Osteoblast (primary cell): ENCODE measurements around the gene PCGF1. TPM values are rescaled to one million over a fixed set of nuclear protein-coding genes. Genes with fewer than 3 reads are reported as not detected.
A peak's percentile ranks its signal among the peaks of the same experiment; 100 is the strongest.

Experiments used
- DNase-seq: peaks from one replicate; pipeline ENCODE4 v3.0.0; 2011; ENCODE audit warnings: low spot score, mixed read lengths; ENCODE audit not compliant: insufficient read length; ENCODE audit errors: missing footprints
- H2AFZ ChIP-seq: 2 replicates; pipeline ENCODE4 v1.6.0; 2011; ENCODE audit warnings: mild to moderate bottlenecking, low read length
- H3K27ac ChIP-seq: 2 replicates; pipeline ENCODE4 v1.5.1; 2011; ENCODE audit warnings: mild to moderate bottlenecking, low read depth, low read length, moderate library complexity
- H3K27me3 ChIP-seq: 2 replicates; pipeline ENCODE4 v1.6.0; 2012; ENCODE audit warnings: mild to moderate bottlenecking, control low read depth, inconsistent platforms, low read length, moderate library complexity; ENCODE audit not compliant: insufficient read depth
- H3K36me3 ChIP-seq: 2 replicates; pipeline ENCODE4 v1.5.1; 2011; ENCODE audit warnings: mild to moderate bottlenecking, low read length, control low read depth, moderate library complexity; ENCODE audit not compliant: insufficient read depth
- H3K4me1 ChIP-seq: 2 replicates; pipeline ENCODE4 v1.5.1; 2011; ENCODE audit warnings: mild to moderate bottlenecking, low read length, control low read depth, moderate library complexity; ENCODE audit not compliant: insufficient read depth
- H3K4me2 ChIP-seq: 2 replicates; pipeline ENCODE4 v1.6.0; 2011; ENCODE audit warnings: mild to moderate bottlenecking, low read length; ENCODE audit not compliant: insufficient read depth
- H3K4me3 ChIP-seq: fragments of 200-600 bp; sonication (generic); 3 replicates; pipeline ENCODE4 v1.5.1; 2012; ENCODE audit warnings: mild to moderate bottlenecking, low read length, inconsistent platforms; ENCODE audit not compliant: insufficient read depth
- H3K79me2 ChIP-seq: 2 replicates; pipeline ENCODE4 v1.6.0; 2012; ENCODE audit warnings: mild to moderate bottlenecking, low read length, control low read depth, inconsistent platforms; ENCODE audit not compliant: insufficient read depth
- H3K9me3 ChIP-seq: 2 replicates; pipeline ENCODE4 v1.5.1; 2011; ENCODE audit warnings: low read depth, low read length, control low read depth
- H4K20me1 ChIP-seq: 2 replicates; pipeline ENCODE4 v1.6.0; 2012; ENCODE audit warnings: mild to moderate bottlenecking, low read length, control low read depth; ENCODE audit not compliant: insufficient read depth
- CTCF ChIP-seq: IDR thresholded peaks from 2 replicates; pipeline ENCODE4 v1.5.1; 2011; ENCODE audit warnings: mild to moderate bottlenecking, low read depth, low read length, moderate library complexity; ENCODE audit errors: extremely low read depth
- total RNA-seq: library from RNA; depleted of rRNA; stranded (reverse); fragments of >200 nt; gene quantifications from 2 replicates; pipeline ENCODE4 v1.2.3, GENCODE V29; 2012

The PCGF1 gene
- total RNA-seq, 1 donor, result 22.4 TPM

GRCh38 chr2:74511104-74511989, 3.9 kb upstream of the PCGF1 start:
- Histone ChIP-seq H3K9me3 (no peaks in the 10 kb centered on the region), H3K27ac (no peak overlapping the region), H3K4me3 (no peak overlapping the region), H3K4me1 (peaks cover 23% of the 10 kb centered on the region), H3K79me2 (peaks cover 9% of the 10 kb centered on the region), H3K27me3 (peaks cover 55% of the 10 kb centered on the region), H2AFZ (no peak overlapping the region), H3K36me3 (no peaks in the 10 kb centered on the region), H4K20me1 (no peaks in the 10 kb centered on the region), H3K4me2 (peak overlapping the region; percentile 28)
- TF ChIP-seq CTCF, result no peak
- peak; percentile 89 for DNase-seq

GRCh38 chr2:74510272-74510671, 2.8 kb upstream of the PCGF1 start:
- H3K4me2 ChIP-seq, result no peak overlapping the region
- no peak overlapping the region for H2AFZ ChIP-seq
- H3K4me3 ChIP-seq, result no peak overlapping the region
- H3K9me3 ChIP-seq, result no peaks in the 10 kb centered on the region
- peaks cover 44% of the 10 kb centered on the region for H3K27me3 ChIP-seq
- H3K79me2 ChIP-seq, result peaks cover 18% of the 10 kb centered on the region
- H4K20me1 ChIP-seq, result no peaks in the 10 kb centered on the region
- TF ChIP-seq CTCF, result no peak
- H3K36me3 ChIP-seq, result peaks cover 4% of the 10 kb centered on the region
- H3K4me1 ChIP-seq, result peaks cover 32% of the 10 kb centered on the region
- H3K27ac ChIP-seq, result no peak overlapping the region
- no peak for DNase-seq

GRCh38 chr2:74507926-74508520, 528 bp upstream of the PCGF1 start:
- Histone ChIP-seq H3K27me3 (peaks cover 22% of the 10 kb centered on the region), H3K27ac (peak overlapping the region; percentile 99), H3K79me2 (peaks cover 38% of the 10 kb centered on the region), H3K36me3 (peaks cover 14% of the 10 kb centered on the region), H3K4me3 (peak overlapping the region; percentile 99), H3K4me1 (peaks cover 54% of the 10 kb centered on the region), H3K9me3 (no peaks in the 10 kb centered on the region), H4K20me1 (no peaks in the 10 kb centered on the region), H3K4me2 (peak overlapping the region; percentile 94), H2AFZ (peak overlapping the region; percentile 98)
- DNase-seq, result peak; percentile 90
- no peak for TF ChIP-seq CTCF
